ENCODE data around the gene TUSC2.
A peak's percentile ranks its signal among the peaks of the same experiment; 100 is the strongest.

GRCh38 chr3:50356553-50356952 lies 28.5 kb upstream of the TUSC2 start:
- TF ChIP-seq, protein P1, sequence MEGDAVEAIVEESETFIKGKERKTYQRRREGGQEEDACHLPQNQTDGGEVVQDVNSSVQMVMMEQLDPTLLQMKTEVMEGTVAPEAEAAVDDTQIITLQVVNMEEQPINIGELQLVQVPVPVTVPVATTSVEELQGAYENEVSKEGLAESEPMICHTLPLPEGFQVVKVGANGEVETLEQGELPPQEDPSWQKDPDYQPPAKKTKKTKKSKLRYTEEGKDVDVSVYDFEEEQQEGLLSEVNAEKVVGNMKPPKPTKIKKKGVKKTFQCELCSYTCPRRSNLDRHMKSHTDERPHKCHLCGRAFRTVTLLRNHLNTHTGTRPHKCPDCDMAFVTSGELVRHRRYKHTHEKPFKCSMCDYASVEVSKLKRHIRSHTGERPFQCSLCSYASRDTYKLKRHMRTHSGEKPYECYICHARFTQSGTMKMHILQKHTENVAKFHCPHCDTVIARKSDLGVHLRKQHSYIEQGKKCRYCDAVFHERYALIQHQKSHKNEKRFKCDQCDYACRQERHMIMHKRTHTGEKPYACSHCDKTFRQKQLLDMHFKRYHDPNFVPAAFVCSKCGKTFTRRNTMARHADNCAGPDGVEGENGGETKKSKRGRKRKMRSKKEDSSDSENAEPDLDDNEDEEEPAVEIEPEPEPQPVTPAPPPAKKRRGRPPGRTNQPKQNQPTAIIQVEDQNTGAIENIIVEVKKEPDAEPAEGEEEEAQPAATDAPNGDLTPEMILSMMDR (IDR thresholded peaks at IDR 0.05): no peak
- TF ChIP-seq TAF1 (IDR thresholded peaks at IDR 0.05; ENCODE audit: borderline replicate concordance, low read depth, low read length) (no peak), POLR2AphosphoS5 (IDR thresholded peaks at IDR 0.05; ENCODE audit: low read depth, low read length) (no peak; the same call in 1 of the 2 replicates), TCF12 (IDR thresholded peaks at IDR 0.05) (no peak), MXI1 (IDR thresholded peaks at IDR 0.05; ENCODE audit: low read depth, low read length) (peak; percentile 31; the same call in 1 of the 2 replicates), EP300 (IDR thresholded peaks at IDR 0.05; ENCODE audit: borderline replicate concordance in 1 of 2, low read depth in 1 of 2, low read length in 1 of 2) (no peak), MAX (IDR thresholded peaks at IDR 0.05; ENCODE audit: low read depth) (no peak), RCOR1 (IDR thresholded peaks at IDR 0.05; ENCODE audit: low read length) (no peak), GABPA (IDR thresholded peaks at IDR 0.05; ENCODE audit: low read depth) (no peak)
